HG03565 (cell line): ENCODE results near the gene OTOF.

Source experiments
- ATAC-seq: cut with Tn5 transposase; IDR thresholded peaks from one replicate; pipeline ENCODE4 v1.9.1; 2021; ENCODE audit warnings: mild to moderate bottlenecking, moderate library complexity; ENCODE audit not compliant: unreplicated experiment

Gene OTOF

DNA sequence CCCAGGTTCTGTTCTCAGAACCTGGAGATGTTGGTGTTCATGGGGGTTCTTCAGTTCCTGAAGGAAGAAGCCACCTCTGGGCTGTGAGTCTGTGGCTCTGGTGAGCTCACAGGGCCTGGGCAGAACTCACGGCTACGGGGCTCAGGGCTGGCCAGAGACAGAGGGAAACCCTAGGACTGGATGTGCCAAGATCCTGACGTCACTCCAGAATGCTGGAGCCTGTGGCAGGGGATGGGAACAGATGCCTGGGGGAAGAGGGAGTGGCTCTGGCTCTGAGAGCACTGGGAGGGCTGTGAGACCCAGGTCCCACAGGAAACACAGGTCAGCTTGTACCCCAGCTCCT, at the start of gene OTOF:
TSS of gene OTOF (minus strand) at position 214 of the 343 bp plus-strand sequence.
- no peak for ATAC-seq

DNA sequence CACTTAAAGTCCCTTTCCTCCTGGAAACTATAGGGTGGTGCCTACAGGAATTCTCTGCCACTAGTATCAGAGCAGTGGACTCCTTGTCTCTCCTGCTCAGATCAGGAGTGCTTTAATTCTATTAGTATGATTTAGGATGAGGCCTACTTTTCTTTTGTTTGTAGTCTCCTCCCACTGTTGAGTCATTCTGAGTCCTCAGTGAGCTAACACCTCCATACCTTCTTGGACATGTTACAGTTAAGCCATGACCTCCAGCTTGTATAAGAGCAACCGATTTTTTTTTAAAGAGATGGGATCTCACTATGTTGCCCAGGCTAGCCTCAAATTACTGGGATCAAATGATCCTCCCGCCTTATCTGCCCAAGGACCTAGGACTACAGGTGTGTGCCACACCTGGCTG, 48.7 kb upstream of the OTOF start:
- ATAC-seq = no peak

DNA sequence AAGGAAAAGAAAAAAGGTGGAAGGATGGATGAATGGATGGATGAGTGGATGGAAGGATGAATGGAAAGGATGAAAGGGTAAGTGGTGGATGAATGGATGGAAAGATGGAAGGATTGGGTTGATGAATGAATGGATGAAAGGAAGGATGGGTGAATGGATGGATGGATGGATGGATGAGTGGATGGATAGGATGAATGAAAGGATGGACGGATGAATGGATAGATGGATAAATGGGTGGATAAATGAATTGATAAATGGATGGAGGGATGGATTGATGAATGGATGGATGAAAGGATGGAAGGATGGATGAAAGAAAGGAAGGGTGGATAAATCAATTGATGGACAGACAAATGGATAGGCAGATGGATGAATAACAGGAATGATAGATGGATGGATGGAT, 48.2 kb upstream of the OTOF start:
- no peak for ATAC-seq

DNA sequence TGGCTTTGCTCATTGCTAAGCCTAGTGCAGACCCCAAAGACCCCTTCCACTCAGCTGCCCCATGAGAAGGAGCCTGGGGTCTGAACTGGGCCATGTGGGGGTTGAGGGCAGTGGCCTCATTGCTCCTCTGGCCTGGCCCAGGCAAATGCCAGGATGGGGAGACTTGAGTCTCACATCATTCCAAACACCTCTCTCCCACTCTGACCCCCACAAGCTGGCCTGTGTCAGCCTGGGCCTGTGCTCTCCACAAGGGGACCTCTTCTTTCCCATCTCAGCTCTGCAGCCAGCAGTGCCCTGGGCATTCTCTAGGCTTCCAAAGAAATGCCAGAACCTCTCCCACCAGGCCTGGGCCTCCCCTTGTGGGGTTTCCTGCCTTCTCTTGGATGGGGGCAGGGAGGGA, 45.8 kb upstream of the OTOF start:
- no peak for ATAC-seq

- no peak for ATAC-seq
These were observed 44.8 kb upstream of the OTOF start for GRCh38 chr2:26522751-26523171.

DNA sequence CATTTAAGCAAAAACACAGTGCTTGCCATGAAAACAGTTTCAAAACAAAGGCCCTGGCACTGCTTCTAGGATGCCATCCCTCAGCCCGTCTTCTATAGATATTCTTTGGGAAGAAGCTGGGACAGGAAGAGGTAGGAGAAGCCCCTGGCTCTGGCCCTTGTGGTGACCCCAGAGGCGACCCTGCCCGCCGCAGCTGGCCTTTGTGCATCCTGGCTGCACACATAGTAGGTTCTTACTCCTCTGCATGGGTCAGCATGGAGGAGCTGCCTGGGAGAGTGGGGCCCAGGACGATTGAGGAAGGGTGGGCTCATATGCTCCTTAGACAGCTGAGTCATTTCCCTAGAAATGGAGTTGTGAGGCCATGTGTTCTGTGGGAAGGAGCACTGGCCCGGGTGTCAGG, 44.4 kb upstream of the OTOF start:
- ATAC-seq = no peak

GRCh38 chr2:26521913-26522180, 43.9 kb upstream of the OTOF start:
- ATAC-seq = no peak

GRCh38 chr2:26521054-26521912, 43.4 kb upstream of the OTOF start:
- ATAC-seq = no peak

DNA sequence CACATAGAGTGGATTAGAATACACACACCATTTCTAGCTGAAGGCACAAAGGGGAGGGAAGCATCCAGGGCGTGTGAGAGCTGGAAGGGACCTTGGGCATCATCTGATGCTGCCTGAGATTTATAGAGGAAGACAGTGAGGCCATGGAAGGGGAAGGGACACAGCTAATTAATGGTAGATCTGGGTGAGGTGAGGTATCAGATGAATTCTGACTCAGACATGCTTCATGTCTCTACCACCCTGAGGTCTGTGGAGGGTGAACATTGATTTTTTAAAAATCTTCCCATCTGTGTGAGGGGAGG, 42.2 kb upstream of the OTOF start:
- no peak for ATAC-seq

GRCh38 chr2:26519396-26520147, 41.6 kb upstream of the OTOF start:
- no peak for ATAC-seq

DNA sequence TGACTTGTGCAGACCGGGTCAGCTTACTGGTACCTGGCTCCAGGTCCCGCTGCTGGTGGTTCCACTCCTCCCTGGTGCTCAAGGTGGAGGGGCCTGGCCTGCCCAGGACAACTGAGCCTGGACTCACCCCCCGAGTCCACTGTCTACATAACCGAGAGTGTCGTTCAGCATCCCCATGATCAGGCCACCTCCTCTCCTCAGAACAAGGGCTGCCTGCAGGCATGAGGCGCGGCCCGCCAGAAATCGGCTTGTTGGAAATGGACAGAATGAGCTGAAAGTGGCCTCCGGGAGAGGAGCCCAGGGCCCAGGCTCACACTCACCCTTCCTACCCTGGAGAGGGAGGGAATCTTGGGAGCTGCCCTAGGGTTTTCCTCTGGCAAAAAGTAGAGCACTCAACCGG, 38.9 kb upstream of the OTOF start:
- ATAC-seq = no peak

- ATAC-seq = no peak
These were observed 38.3 kb upstream of the OTOF start for GRCh38 chr2:26516246-26516645.

DNA sequence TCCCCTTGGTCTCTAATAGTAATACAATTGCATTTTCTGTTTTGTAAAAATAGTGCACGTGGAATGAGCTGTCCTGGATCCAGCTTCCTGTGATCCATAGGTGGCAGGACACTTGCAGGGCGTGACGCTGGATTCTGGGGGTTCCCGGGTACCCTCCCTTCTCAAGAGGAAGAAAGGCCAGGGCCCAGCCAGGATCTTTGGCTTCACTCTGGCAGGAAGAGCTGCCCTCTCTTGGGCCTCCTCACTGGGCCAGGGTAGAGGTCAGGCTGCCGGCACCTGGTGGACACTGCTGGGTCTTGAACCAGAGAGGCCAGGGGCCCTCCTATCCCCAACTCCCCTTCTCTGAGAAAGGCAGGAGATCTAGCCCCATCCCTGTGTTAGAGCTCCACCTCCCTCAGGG, 37.8 kb upstream of the OTOF start:
- no peak for ATAC-seq

DNA sequence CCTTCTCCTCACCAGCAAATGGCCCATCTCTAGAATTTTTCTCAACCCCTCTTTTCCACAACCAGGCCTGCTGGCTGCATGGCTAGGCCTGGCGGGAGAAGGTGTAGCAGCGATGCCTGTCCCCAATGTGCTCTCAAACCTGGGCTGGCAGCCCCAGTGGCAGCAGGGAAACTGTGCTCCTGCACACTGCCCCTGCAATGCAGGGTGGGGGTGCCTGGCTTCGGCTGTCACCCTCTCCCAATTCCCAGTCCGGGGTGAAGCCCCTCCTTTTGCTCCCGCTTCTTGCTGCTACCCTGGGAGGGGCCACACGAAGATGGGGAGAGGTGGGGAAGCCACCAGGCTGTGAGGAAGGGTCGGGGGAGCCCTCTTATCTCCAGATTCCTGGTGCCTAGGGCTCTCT, 36.1 kb upstream of the OTOF start:
- ATAC-seq = no peak

DNA sequence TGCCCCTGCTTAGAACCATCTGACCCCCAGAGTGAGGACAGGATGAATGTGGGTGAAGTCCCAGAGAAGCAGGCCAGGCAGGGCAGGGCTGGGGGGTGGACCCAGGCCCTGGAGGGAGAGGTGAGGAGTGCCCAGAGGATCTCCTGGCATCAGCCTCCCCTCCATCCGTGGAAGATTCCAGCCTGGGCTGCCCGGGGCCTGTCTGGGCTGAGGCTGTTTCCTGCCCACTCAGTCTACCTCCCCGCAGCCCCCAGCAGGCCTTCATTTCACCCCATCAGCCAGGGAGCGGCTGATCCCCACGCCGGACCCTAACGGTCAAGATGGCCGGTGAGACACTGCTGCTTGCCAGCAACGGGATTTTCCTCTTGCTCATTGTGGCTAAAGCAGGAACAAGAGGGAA, 35.3 kb upstream of the OTOF start:
- no peak for ATAC-seq

- no peak for ATAC-seq
These were observed 33.5 kb upstream of the OTOF start for GRCh38 chr2:26511466-26511865.

- no peak for ATAC-seq
These were observed 32.5 kb upstream of the OTOF start for GRCh38 chr2:26510344-26510973.

DNA sequence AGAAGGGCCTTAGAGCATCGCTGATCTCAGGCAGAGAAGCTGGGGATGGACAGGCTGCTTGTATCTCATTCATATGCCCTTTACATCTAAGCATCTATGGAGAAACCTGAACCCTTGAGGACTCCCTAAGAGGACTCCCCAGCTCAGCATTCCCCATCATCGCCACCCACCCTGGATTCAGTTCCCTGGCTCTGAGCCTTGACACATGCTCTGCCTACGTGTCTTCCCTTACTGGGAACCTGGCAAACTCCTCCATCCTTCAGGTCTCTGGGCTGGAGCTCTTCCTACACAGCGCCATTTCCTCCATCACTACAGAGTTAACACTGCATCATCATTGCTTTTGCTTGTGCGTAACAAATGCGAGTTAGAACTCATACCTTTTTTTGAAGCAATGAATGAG, 31.2 kb upstream of the OTOF start:
- no peak for ATAC-seq

- no peak for ATAC-seq
These were observed 30.0 kb upstream of the OTOF start for GRCh38 chr2:26507932-26508331.

- ATAC-seq = no peak
These were observed 29.2 kb upstream of the OTOF start for GRCh38 chr2:26507088-26507487.

GRCh38 chr2:26506279-26506678, 28.4 kb upstream of the OTOF start:
- ATAC-seq = no peak

GRCh38 chr2:26504002-26504401, 26.1 kb upstream of the OTOF start:
- no peak for ATAC-seq
